Esophagus squamous epithelium (tissue), 4 donors: ENCODE results near the gene TSGA10IP.

Experiments
- CTCF ChIP-seq, 6 experiments: fragments of 450-650 bp in 4 of 6; fragments of 200-600 bp in 2 of 6; sonication (generic) in 2 of 6; IDR thresholded peaks; one replicate each; pipeline ENCODE4 v1.5.1; 2016 to 2019; ENCODE audit warnings: antibody characterized with exemption in 6 of 6, mild to moderate bottlenecking in 4 of 6, moderate library complexity in 4 of 6
- POLR2A ChIP-seq, 4 donors: fragments of 450-650 bp; IDR thresholded peaks; one replicate each; pipeline ENCODE4 v1.6.1; 2017; ENCODE audit warnings: antibody characterized with exemption in 4 of 4, mild to moderate bottlenecking in 4 of 4, moderate library complexity in 3 of 4

- no peak for TF ChIP-seq POLR2A (IDR thresholded peaks at IDR 0.05)
- TF ChIP-seq CTCF (IDR thresholded peaks at IDR 0.05) = no peak
Measured at GRCh38 chr11:65927904-65928397, 17.3 kb upstream of the TSGA10IP start.
